Thoracic aorta (tissue), 2 donors: ENCODE results near the gene CCDC85C. TPM values are rescaled to one million over a fixed set of nuclear protein-coding genes. Genes with fewer than 3 reads are reported as not detected.

Experiments
- ATAC-seq: fragments of 150-250 bp; one replicate; pipeline ENCODE4 v1.8.0; 2017; ENCODE audit warnings: low read depth; ENCODE audit not compliant: insufficient number of reproducible peaks, low FRiP score
- DNase-seq: peaks from one replicate; pipeline ENCODE4 v3.0.0-alpha.2; 2020; ENCODE audit warnings: low spot score
- H3K27ac ChIP-seq, 2 donors: fragments of 200-600 bp; sonication (generic); 1 replicate in 1 of 2; 2 replicates in 1 of 2; pipeline ENCODE4 v1.5.1; 2016; ENCODE audit warnings: mild to moderate bottlenecking in 2 of 2, moderate library complexity in 2 of 2
- H3K27me3 ChIP-seq: fragments of 200-600 bp; sonication (generic); replicated peaks from 2 replicates; pipeline ENCODE4 v1.6.0; 2016; ENCODE audit warnings: mild to moderate bottlenecking; ENCODE audit not compliant: insufficient read depth
- H3K36me3 ChIP-seq: fragments of 200-600 bp; sonication (generic); one replicate; pipeline ENCODE4 v1.5.1; 2016
- H3K4me1 ChIP-seq, 2 donors: fragments of 200-600 bp; sonication (generic); 1 replicate in 1 of 2; 2 replicates in 1 of 2; pipeline versions ENCODE4 v1.5.1 to v1.6.0; 2016; ENCODE audit warnings: low read depth in 2 of 2, mild to moderate bottlenecking in 1 of 2; ENCODE audit not compliant: control insufficient read depth in 1 of 2
- H3K4me3 ChIP-seq: fragments of 200-600 bp; sonication (generic); 2 replicates; pipeline ENCODE4 v1.5.1; 2016; ENCODE audit warnings: mild to moderate bottlenecking
- H3K9me3 ChIP-seq: fragments of 200-600 bp; sonication (generic); 2 replicates; pipeline ENCODE4 v1.5.1; 2016
- total RNA-seq, 2 donors: library from RNA; depleted of rRNA; stranded (reverse); fragments of >200 nt; gene quantifications; one replicate each; pipeline versions ENCODE4 v1.1.0 to v1.2.3, GENCODE V29; 2016
- TF ChIP-seq, protein P1 (sequence below): fragments of 200-600 bp; sonication (generic); IDR thresholded peaks from one replicate; pipeline ENCODE4 v1.5.1; 2019; ENCODE audit warnings: antibody characterized with exemption

Gene CCDC85C
- total RNA-seq, 2 donors from 2014 or later = 1.5 to 4.1 TPM

DNA sequence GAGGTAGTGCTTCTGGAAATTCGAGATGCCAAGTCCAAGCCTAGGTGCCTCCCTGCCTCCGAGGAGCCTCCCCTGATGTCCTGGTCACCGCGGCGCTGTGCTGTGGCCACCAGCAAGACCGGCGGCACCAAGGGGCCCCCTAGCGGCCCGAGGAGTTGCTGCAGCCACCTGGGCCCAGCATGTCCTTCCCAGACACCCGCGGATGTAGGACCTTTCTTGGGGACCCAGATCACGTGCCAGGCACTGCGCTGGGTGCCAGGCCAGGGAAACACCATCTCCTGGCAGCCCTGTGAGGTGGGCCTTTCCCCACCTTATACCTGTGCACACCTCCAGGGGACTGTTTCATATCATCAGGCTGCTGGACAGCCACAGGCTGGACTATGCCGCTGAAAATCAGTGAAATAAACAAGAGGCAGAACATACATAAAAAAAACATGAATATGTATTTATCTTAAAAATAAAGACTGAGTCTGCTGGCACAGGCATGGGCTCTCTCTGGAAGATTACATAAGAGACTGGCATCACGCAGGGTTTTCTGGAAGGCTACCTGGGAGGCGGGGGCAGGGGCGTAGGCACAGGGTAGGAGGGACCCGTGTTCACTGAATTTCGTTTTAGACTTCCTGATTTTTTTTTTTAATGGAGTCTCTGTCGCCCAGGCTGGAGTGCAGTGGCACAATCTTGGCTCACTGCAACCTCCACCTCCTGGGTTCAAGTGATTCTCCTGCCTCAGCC lies 25.0 kb upstream of the CCDC85C start:
- H3K27me3 ChIP-seq = no peaks in the 10 kb centered on the region
- peak; percentile 66 for ATAC-seq
- TF ChIP-seq, protein P1, sequence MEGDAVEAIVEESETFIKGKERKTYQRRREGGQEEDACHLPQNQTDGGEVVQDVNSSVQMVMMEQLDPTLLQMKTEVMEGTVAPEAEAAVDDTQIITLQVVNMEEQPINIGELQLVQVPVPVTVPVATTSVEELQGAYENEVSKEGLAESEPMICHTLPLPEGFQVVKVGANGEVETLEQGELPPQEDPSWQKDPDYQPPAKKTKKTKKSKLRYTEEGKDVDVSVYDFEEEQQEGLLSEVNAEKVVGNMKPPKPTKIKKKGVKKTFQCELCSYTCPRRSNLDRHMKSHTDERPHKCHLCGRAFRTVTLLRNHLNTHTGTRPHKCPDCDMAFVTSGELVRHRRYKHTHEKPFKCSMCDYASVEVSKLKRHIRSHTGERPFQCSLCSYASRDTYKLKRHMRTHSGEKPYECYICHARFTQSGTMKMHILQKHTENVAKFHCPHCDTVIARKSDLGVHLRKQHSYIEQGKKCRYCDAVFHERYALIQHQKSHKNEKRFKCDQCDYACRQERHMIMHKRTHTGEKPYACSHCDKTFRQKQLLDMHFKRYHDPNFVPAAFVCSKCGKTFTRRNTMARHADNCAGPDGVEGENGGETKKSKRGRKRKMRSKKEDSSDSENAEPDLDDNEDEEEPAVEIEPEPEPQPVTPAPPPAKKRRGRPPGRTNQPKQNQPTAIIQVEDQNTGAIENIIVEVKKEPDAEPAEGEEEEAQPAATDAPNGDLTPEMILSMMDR = peak; percentile 98
- no peaks in the 10 kb centered on the region for H3K36me3 ChIP-seq
- no peaks in the 10 kb centered on the region for H3K9me3 ChIP-seq
- no peak for DNase-seq
- H3K4me1 ChIP-seq = peaks cover 0 to 7% of the 10 kb centered on the region in 2 donors
- H3K27ac ChIP-seq = no peak overlapping the region
- H3K4me3 ChIP-seq = no peak overlapping the region

DNA sequence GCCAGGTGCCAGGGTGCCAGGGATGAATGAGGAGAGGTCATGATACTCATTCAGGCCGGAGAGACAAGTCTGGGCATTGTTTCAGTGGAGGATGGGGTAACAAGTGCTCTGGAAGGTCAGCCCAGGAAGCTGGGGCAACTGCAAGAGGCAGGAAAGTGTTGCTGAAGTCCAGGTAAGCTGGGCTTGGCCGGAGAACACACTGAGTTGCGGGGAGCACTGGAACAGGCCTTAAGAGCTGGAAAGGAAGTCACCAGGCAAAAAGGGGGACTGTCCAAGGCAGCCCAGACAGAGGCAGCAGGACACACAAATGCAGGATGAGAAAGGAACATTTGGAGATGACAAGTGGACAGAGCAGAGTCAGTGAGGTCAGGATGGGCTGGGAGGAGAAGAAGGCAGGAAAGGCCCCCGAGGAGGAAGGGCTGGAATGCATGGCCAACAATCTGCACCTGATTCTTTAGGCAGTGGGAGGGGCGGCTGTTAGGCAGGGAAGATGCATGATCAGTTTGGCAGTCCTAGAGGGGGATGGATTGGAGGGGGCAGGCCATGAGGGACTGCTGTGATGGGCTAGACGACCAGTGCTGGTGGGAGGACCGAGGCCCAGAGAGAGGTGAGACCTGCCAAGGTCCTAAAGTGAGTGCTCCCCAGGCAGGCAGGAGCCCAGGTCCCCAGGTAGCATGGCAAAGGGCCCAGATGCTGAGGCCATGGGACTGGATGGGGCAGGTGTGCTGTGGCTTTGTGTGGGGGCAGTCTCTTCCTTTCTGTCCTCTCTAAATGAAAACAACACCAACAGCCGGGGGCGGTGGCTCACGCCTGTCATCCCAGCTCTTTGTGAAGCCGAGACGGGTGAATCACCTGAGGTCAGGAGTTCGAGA lies 23.7 kb upstream of the CCDC85C start:
- H3K4me1 ChIP-seq = peaks cover 0 to 7% of the 10 kb centered on the region in 2 donors
- no peak overlapping the region for H3K27ac ChIP-seq
- DNase-seq = no peak
- ATAC-seq = no peak
- H3K9me3 ChIP-seq = no peaks in the 10 kb centered on the region
- H3K4me3 ChIP-seq = no peak overlapping the region
- TF ChIP-seq, protein P1 = no peak
- H3K36me3 ChIP-seq = no peaks in the 10 kb centered on the region
- no peaks in the 10 kb centered on the region for H3K27me3 ChIP-seq

DNA sequence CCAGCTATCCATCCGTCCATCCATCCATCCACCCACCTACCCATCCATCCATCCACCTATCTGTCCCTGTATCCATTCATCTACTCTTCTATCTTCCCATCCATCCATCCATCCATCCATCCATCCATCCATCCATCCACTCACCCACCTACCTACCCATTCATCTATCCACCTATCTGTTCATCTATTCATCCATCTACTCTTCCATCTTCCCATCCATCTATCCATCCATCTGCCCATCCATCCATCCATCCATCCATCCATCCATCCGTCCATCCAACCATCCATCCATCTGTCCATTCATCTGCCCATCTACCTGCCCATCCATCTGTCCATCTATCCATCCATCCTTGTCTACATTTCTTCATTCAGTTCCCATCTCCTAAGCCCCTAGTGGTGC lies 23.1 kb upstream of the CCDC85C start:
- Histone ChIP-seq H3K27ac (no peak overlapping the region), H3K4me1 (peaks cover 0 to 7% of the 10 kb centered on the region in 2 donors), H3K27me3 (no peaks in the 10 kb centered on the region), H3K36me3 (no peaks in the 10 kb centered on the region), H3K4me3 (no peak overlapping the region), H3K9me3 (no peaks in the 10 kb centered on the region)
- ATAC-seq (no peak), DNase-seq (no peak)
- TF ChIP-seq, protein P1 = no peak

DNA sequence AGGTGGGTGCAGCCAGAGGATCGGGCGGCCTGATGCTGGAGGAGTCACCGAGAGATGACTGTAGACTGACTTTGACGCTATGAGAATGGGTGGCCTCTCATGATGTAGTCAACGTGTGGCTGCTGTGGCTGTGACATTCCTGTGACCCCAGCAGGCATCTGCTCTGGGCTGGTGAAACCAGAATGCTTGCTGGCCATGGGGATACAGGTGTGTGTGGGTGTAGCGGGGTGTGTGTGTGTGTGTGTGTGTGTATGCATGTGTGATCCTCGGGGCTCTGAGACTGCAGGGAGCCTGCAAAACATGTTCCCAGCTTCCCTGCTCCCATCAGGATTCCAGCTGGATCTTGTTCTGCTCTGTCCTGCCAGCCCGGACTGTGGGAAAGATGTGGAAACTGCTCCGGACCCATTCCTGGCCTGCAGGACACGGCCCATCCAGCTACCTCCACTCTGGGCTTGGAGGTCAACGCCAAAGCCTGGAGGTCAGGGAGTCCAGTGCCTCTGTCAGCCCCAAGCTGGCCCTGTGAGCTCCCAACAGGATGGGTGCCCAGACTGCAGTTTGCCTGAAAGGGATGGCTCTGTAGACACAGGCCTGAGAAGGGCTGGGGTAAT lies 22.1 kb upstream of the CCDC85C start:
- no peak overlapping the region for H3K27ac ChIP-seq
- H3K27me3 ChIP-seq = no peaks in the 10 kb centered on the region
- H3K4me3 ChIP-seq = no peak overlapping the region
- TF ChIP-seq, protein P1 = no peak
- H3K4me1 ChIP-seq = peaks cover 0 to 7% of the 10 kb centered on the region in 2 donors
- H3K9me3 ChIP-seq = no peaks in the 10 kb centered on the region
- no peaks in the 10 kb centered on the region for H3K36me3 ChIP-seq
- DNase-seq = no peak
- ATAC-seq = no peak

DNA sequence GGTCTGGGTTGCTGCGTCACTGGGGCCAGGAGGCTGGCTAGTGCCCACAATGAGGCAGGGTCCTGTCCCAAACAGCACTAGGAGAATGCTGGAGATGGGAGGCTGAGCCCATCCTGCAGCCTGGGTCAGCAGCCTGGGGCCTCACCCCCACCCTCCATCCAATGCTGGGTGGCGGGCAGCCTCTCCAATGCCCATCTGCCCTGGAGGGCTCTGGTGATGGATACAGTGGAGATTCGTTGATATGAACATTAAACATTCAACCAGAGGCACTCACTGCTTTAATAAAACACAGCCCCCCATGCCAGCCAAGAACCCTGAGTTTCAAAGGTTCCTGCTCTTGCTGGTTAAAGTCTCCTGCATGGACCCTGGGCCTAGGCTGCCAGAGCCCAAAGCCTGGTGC lies 21.5 kb upstream of the CCDC85C start:
- H3K27ac ChIP-seq = no peak overlapping the region
- no peak for DNase-seq
- H3K4me3 ChIP-seq = no peak overlapping the region
- TF ChIP-seq, protein P1 = no peak
- no peaks in the 10 kb centered on the region for H3K27me3 ChIP-seq
- no peaks in the 10 kb centered on the region for H3K9me3 ChIP-seq
- peaks cover 0 to 7% of the 10 kb centered on the region in 2 donors for H3K4me1 ChIP-seq
- no peaks in the 10 kb centered on the region for H3K36me3 ChIP-seq
- no peak for ATAC-seq
